ENCODE results near the gene MC3R. TPM values are rescaled to one million over a fixed set of nuclear protein-coding genes. Genes with fewer than 3 reads are reported as not detected.

Gene MC3R
- not detected in 2 replicates for total RNA-seq

DNA sequence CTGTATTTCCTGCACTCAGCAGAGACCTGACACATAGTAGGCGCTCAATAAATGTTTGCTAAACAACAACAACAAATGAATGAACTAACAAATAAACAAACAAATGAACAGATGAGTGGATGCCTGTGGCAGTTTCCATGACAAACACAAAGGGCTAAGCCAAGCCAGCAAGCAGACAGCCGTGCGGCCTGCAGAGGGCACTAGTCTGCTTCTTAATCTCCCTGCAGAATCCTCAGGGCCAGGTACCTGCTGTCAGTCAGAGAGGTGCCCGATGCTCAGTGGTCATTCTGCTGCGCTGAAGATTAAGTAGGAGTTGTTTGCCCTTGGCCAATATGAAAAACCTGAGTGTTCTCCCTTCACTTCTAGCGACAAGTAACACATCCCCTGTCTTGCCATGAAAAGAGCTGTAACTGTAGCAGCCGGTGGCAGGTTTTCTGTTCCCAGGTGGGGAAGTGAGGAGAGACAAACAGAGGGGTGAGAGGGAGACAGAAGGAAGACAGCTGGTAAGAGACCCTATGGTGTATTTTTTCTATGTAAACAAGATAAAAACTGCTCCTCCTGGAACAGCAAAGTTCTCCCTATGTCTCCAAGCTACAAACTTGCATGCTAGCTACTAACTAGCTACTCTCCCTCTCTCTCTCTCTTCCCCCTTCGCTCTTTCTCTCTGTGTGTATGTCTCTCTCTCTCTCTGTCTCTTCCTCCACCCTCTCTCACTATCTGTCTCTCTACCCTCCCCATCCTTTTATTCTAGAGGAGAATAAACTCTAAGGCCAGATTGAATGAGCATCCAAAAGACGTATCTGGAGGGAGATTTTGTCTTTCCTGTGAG lies at the start of gene MC3R:
Gene MC3R (plus strand): TSS at position 779 of the 829 bp plus-strand sequence. CDS start 112 bp downstream, outside the sequence.

Other genes with a start within 250 kb of the MC3R start
- not detected in 2 replicates for gene CBLN4, start 243.2 kb upstream of the MC3R start, total RNA-seq
- gene FAM210B, start 110.2 kb downstream of the MC3R start, total RNA-seq = 28.9 and 43.7 TPM in 2 replicates
- gene AURKA, start 143.5 kb downstream of the MC3R start, total RNA-seq = 26.2 and 71.2 TPM in 2 replicates
- gene CSTF1, start 143.9 kb downstream of the MC3R start, total RNA-seq = 20.5 and 35.5 TPM in 2 replicates
- not detected in 2 replicates for gene CASS4, start 163.5 kb downstream of the MC3R start, total RNA-seq
- 46.3 and 56.2 TPM in 2 replicates for gene RTF2, start 219.9 kb downstream of the MC3R start, total RNA-seq

Measured in hair follicular keratinocyte (primary cell).